Measurements from ENCODE around the gene ZDHHC3.

ZDHHC3 gene

DNA sequence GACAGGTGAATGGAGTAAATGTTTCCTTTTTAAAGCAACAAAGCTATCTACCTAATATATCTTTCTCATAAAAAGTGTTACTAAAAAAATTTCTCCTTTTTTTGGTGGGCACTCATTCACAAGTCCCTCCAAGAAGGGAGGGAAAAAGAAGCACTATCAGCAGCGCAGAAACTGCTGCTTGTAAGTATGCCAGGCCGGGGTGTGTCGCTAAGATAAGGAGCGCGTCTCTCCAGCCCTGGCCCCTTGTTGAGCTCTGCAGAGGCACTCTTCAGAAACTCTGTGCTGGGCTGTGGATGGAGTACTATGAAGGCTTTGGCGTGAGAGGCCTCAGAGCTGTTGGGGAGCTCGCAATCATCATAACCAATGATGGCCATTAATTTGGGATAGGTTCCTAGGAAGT, 49.1 kb downstream of the ZDHHC3 start:
- no peak for DNase-seq (ENCODE audit: low read depth)

- DNase-seq (ENCODE audit: low read depth), result no peak
These were observed 49.8 kb downstream of the ZDHHC3 start for GRCh38 chr3:44926172-44926571.

- no peak for DNase-seq (ENCODE audit: low read depth)
These were observed 51.4 kb downstream of the ZDHHC3 start for GRCh38 chr3:44924457-44925084.

DNA sequence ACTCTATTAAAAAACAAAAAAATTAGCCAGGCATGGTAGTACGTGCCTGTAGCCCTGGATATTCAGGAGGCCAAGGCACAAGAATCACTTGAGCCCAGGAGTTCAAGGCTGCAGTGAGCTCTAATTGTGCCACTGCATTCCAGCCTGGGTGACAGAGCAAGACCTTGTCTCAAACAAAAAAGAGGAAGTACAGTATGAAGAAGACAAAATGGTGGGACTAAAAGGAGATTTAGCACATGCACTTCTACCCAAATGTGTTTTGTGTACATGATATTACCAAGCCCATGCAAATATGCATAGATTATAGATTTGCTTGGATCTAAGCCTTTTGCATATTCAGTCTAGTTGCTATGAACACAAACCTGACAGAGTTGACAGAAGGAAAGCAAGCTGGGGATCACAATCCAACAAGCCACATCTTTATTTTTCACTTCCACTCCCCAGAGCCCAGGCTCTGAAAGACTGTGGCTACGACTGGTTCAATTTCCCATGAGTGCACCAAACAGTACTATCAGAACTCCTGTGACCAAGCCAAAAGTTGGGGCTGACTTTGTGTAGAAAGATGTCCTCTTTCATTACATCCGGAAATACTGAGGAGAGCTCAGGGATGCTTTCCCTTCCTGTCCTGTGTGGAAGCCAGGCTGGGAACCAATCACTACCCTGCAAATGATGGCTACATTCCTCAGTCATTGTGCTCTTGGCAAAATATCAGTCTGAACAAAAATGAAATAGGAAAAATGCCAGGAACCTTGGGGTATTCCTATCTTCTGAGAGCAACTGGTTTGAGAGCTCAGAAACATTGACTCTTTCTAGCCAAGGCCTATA, 52.1 kb downstream of the ZDHHC3 start:
- peak; percentile 31 for DNase-seq (ENCODE audit: low read depth)

DNA sequence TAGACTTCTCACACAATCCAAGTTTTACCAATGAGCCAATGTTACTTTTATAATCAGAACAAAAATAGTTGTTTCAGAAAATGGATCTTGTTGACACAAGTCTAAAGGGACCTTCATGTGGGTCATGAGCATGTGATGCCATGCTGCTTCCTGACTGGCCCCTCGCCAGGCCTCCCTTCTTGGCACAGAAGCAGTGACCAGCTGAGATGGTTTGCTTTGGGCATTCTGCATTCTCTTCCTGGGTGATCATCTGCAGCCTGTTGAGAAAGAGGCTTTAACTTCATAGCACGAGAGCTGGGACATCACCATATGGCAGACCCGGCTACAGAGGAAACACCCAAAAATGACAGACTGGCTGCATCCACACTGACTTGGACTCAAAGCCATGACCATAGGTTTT, 55.9 kb downstream of the ZDHHC3 start:
- peak; percentile 67 for DNase-seq (ENCODE audit: low read depth)

GRCh38 chr3:44918581-44918980, 57.4 kb downstream of the ZDHHC3 start:
- no peak for DNase-seq (ENCODE audit: low read depth)

DNA sequence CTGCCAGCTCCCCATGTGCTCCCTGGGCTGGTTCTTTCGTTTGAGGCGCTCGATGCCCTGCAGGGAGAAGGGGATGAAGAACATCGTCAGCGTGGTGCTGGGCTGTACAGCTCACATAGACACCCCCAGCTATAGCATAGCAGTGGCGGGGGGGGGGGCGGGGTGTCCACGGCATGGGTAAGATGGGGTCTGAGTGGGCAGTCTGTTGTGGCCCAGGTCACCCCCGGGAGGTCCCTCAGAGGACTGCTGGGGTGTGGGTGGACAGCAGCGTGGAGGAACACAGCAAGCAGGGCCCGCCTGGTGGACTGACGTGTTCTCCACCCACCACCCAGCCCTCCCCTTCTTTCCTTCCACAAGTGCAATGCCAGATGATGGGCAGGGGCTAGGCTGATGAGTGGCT, 57.9 kb downstream of the ZDHHC3 start:
- DNase-seq (ENCODE audit: low read depth), result no peak

DNA sequence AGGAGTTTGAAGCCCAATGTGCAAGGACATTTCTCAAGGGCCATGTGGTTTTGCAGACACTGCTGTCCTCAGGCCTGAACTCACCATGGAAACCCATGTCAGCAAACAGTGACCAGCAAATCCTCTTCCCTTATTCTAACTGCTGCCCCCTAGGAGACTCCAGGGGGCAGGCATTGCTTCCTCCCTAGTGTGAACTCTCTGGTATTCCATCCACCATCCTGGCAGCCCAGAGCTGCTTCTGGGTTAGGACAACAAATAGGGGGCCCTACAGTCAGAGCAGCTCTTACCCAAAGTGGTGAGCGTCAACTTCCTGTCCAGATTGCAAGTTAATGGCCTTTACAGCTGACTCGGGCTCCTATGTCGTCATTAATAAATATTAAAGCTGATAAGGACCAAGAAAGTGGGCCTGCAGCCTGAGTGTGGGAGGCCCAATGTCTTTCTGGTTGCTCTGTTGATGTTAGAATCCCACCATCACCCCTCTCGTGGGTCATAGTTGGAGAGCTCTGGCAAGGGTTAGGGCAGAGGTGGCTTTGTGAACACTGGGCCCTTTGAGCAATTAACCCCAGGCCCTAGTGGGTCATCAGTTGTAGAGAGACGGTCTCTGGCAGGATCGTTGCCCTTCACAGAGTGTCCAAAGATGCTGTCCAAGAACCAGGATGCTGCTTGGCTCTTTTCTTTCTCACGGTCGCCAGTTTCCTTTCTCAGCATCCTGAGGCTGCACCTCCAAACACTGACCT, 60.1 kb downstream of the ZDHHC3 start:
- peak; percentile 23 for DNase-seq (ENCODE audit: low read depth)

GRCh38 chr3:44914936-44915335, 61.0 kb downstream of the ZDHHC3 start:
- no peak for DNase-seq (ENCODE audit: low read depth)

DNA sequence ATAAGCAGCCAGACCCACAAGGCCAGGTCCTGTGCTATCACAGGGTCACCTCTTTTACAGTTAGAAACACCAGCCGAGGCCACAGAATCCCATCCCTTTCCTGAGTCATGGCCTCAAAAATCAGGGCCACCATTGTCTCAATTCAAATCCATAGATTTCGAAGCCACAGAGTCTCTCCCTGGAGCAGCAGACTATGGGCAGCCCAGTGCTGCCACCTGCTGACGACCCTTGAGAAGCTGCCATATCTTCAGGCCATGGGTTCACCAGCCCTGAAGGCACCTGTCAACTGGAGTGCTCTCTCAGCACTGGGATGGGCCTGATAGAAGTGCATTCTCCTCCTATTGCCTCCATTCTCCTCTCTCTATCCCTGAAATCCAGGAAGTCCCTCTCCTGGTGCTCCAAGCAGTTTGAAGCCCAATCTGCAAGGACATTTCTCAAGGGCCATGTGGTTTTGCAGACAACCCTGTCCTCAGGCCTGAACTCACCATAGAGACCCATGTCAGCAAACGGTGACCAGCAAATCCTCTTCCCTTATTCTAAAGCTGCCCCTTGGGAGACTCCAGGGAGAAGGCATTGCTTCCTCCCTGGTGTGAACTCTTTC, 62.0 kb downstream of the ZDHHC3 start:
- DNase-seq (ENCODE audit: low read depth), result peak; percentile 46

DNA sequence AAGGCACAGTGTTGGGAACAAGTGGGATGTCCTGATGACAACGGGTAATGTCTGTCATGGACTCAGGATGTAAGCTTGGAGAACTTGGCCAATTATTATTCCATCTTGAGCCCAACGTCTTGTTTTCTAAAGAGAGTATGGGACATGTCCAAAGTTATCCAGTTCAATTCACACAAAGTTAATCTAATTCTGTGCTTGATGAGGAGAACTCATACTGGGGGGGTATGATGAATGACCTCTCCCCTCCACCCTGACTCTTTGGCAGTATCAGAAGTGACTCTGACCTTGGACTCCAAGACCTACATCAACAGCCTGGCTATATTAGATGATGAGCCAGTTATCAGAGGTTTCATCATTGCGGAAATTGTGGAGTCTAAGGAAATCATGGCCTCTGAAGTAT, 65.3 kb downstream of the ZDHHC3 start:
- no peak for DNase-seq (ENCODE audit: low read depth)

GRCh38 chr3:44909063-44909462, 66.9 kb downstream of the ZDHHC3 start:
- no peak for DNase-seq (ENCODE audit: low read depth)

- no peak for DNase-seq (ENCODE audit: low read depth)
These were observed 68.4 kb downstream of the ZDHHC3 start for GRCh38 chr3:44907612-44908011.

- no peak for DNase-seq (ENCODE audit: low read depth)
These were observed 69.0 kb downstream of the ZDHHC3 start for GRCh38 chr3:44906997-44907396.

DNA sequence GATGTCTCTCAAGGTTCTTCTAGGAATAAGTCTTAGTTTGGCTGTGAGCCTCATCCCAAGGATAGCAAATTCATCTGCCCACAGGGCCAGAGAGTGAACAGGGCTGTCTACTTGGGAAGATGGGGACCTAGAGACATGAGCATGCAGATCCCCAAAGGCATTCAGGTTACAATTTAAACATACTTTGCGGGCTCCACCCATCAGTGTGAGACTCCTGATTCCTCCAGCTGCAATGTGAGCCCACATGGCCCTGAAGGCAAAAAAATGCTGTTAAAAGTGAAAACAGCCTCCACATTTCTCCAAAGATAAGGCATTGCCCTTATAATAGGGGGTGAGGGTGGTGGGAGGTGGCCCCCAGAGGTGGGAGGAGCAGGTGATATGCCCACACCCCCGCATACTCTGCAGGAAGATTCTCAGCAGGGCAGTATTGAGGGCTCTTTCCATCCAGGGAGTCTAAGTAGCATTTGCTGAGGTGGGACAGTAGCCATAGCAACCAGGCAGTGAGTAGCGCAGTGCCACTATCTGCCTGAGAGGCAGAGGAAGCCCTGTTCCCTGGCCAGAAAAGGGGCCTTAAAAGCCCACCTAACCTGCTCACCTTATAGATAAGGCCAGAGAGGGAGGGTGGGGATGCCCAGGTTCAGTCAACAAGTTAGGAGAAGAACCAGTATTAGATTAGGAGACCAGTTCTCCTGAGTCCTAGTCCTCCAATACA, 70.4 kb downstream of the ZDHHC3 start:
- DNase-seq (ENCODE audit: low read depth), result no peak

DNA sequence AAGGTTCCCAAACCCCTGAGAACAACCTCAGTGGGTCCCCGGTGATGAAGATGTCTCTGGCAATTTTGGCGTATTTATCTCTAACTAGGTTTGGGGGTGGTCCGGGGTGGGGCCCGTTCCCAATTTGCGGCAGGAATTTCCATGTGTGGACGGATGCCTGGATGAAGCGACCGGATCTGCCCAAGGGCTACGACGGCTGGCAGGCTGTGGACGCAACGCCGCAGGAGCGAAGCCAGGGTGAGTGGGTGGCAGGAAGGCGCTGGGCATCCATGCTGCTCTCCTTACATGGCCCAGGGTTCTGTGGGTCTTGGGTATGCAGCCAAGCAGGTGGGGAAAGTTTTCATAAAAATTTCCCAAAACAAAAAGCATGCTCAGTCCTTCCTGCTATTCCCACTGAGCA, 72.2 kb downstream of the ZDHHC3 start:
- no peak for DNase-seq (ENCODE audit: low read depth)

GRCh38 chr3:44903314-44903713, 72.7 kb downstream of the ZDHHC3 start:
- no peak for DNase-seq (ENCODE audit: low read depth)

DNA sequence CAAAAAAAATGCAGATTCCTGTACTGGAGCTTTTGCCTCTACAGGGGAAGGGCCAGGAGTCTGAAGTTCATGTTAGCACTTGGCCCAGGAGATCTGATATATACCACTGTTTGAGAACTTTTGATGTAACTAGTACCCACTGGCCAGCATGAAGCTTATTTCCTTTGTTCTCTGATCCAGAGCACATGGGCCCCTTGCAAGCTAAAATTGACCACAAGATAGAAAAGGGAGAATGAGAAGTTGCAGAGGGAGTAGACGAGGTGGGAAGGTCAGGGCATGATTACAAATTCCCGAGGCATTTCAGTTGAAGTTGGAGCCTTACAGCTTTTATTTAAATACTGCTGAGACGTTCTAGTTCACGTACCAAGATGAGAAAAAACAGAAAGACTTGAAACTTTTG, 73.3 kb downstream of the ZDHHC3 start:
- no peak for DNase-seq (ENCODE audit: low read depth)

GRCh38 chr3:44899683-44900367, 76.1 kb downstream of the ZDHHC3 start:
- no peak for DNase-seq (ENCODE audit: low read depth)

DNA sequence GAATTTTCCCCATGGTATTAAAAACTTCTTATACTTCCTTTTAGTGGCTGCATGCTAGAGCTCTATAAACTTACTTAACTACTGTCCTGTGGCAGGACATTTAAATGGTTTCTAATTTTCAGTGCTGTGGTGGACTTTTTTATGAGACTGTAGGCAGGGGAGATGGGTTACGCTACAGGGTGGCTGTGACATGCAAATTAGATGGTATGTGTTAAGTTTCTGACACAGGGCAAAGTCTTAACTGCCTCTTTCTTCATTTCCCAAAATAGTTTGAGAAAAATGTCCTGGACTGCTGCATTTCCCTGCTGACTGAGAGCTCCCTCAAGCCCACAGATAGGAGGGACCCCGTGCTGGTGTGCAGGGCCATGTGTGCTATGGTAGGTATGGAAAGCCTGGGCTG, 79.5 kb downstream of the ZDHHC3 start:
- no peak for DNase-seq (ENCODE audit: low read depth)

DNA sequence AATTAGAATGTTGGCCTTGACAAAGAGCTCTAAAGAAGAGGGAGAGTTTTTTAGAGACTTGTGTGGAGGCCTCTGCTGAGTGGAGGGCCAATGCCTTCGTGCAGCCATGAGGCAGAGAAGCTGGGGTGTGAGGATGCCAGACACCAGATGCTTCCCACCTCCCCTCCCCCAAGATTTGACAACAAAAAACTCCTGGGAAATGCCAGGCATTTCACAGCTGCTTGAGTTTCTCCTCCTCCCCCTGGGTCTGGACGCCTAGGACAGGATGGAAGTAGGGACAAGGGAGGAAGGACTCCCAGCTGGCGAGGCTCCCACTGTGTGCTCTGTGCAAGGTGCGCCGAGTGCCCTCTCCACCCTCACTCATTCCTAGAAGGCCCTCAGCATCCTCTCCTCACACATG, 81.5 kb downstream of the ZDHHC3 start:
- no peak for DNase-seq (ENCODE audit: low read depth)

All from fibroblast of gingiva (primary cell).